D721Med (cell line): ENCODE measurements around the gene AQP1.

Source experiments
- DNase-seq: peaks from one replicate; pipeline ENCODE4 v3.0.0; 2011; ENCODE audit warnings: low spot score; ENCODE audit not compliant: insufficient read length
- FAIRE-seq: peaks from 2 replicates; lab custom pipeline; 2011; peaks lifted over from hg19 to GRCh38; lab: Jason Lieb, UNC
- CTCF ChIP-seq: IDR thresholded peaks from 2 replicates; pipeline ENCODE4 v1.5.1; 2012; ENCODE audit warnings: mild to moderate bottlenecking, control low read depth; ENCODE audit not compliant: insufficient read depth; ENCODE audit errors: missing control alignments

AQP1 gene

GRCh38 chr7:30927559-30927958 is 15.9 kb downstream of the AQP1 start:
- TF ChIP-seq CTCF: no peak
- DNase-seq (peak; percentile 9), FAIRE-seq (no peak)

- no peak for TF ChIP-seq CTCF
- DNase-seq (no peak), FAIRE-seq (no peak)
Measured at GRCh38 chr7:30928254-30928872, 16.7 kb downstream of the AQP1 start.

GRCh38 chr7:30929686-30930085 is 18.0 kb downstream of the AQP1 start:
- FAIRE-seq (no peak), DNase-seq (peak; percentile 4)
- no peak for TF ChIP-seq CTCF

GRCh38 chr7:30930621-30931020 is 19.0 kb downstream of the AQP1 start:
- no peak for TF ChIP-seq CTCF
- DNase-seq (peak; percentile 14), FAIRE-seq (no peak)

GRCh38 chr7:30931161-30931928 is 19.7 kb downstream of the AQP1 start:
- DNase-seq: peak; percentile 8
- FAIRE-seq: no peak
- TF ChIP-seq CTCF: no peak

DNA sequence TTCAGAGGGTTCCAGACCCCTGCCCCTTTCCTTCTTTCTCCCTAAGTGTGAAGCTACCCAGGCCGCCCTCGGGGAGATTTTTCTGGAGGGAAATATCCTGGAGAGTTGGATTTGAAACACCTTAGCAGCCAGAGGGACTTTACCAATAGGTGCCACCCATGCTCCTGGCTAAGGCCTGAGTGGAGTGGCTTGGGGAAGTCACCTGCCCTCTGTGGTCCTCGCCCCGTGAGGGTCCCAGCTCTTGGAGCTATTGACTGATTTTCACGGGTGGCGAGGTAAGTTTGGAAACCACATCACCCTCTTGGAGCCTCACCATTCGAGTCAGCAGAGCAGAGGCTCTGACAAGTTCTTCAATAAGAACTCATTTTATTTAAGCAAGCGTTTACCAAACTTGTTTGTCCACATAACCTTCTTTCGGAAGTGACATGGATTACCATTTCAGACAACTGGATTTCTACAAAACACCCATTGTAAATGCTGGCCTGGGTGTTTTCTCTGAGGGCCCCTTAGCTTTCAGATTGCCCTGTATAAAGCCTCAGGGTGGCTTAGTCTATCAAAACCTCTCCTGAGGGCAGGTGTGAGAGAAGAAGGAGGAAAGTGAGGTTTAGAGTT is 20.4 kb downstream of the AQP1 start:
- FAIRE-seq (no peak), DNase-seq (no peak)
- TF ChIP-seq CTCF: no peak
